Stomach (tissue), 9 donors: Measurements from ENCODE around the gene TXN2. TPM values are rescaled to one million over a fixed set of nuclear protein-coding genes. Genes with fewer than 3 reads are reported as not detected.
"Not testable (repeated sequence)": the region's sequence is repeated elsewhere in the genome, so short reads cannot be mapped to it uniquely, and the experiment has no call there.

Experiments
- DNase-seq, 2 donors: peaks; one replicate each; pipeline versions ENCODE4 v3.0.0 to v3.0.0-alpha.2; 2013 to 2019
- H3K27ac ChIP-seq, 5 donors: fragments of 200-600 bp in 4 of 5; sonication (generic) in 4 of 5; one replicate each; pipeline ENCODE4 v1.5.1; 2013 to 2019; ENCODE audit warnings: mild to moderate bottlenecking in 1 of 5, moderate library complexity in 1 of 5
- H3K27me3 ChIP-seq, 3 donors: fragments of 200-600 bp; sonication (generic); one replicate each; pipeline ENCODE4 v1.5.1; 2017 to 2019; ENCODE audit warnings: mixed run types in 1 of 3
- H3K36me3 ChIP-seq, 4 donors: fragments of 200-600 bp; sonication (generic); 1 replicate in 3 of 4; 2 replicates in 1 of 4; pipeline ENCODE4 v1.5.1; 2016 to 2019
- H3K4me1 ChIP-seq, 4 donors: fragments of 200-600 bp; sonication (generic); one replicate each; pipeline ENCODE4 v1.5.1; 2016 to 2019
- H3K4me3 ChIP-seq, 4 donors: fragments of 200-600 bp; sonication (generic) in 3 of 4; one replicate each; pipeline ENCODE4 v1.5.1; 2016 to 2019; ENCODE audit warnings: mild to moderate bottlenecking in 1 of 4
- H3K9me3 ChIP-seq, 4 donors: fragments of 200-600 bp; sonication (generic); one replicate each; pipeline ENCODE4 v1.5.1; 2016 to 2019
- CTCF ChIP-seq, 7 experiments: fragments of 450-650 bp in 4 of 7; fragments of 200-600 bp in 3 of 7; sonication (generic) in 3 of 7; IDR thresholded peaks; one replicate each; pipeline ENCODE4 v1.5.1; 2016 to 2019; ENCODE audit warnings: antibody characterized with exemption in 7 of 7, control low read depth in 2 of 7, mild to moderate bottlenecking in 1 of 7
- EP300 ChIP-seq: sonication (generic); formaldehyde crosslinking; IDR thresholded peaks from one replicate; pipeline ENCODE4 v1.6.1; 2017; ENCODE audit warnings: antibody characterized with exemption
- POLR2A ChIP-seq, 4 donors: fragments of 450-650 bp; IDR thresholded peaks; one replicate each; pipeline ENCODE4 v1.6.1; 2016; ENCODE audit warnings: antibody characterized with exemption in 4 of 4, control low read depth in 2 of 4, mild to moderate bottlenecking in 1 of 4, moderate library complexity in 1 of 4
- POLR2AphosphoS5 ChIP-seq, 3 donors: sonication (generic); formaldehyde crosslinking; IDR thresholded peaks; one replicate each; pipeline ENCODE4 v1.6.1; 2016; ENCODE audit warnings: antibody characterized with exemption in 3 of 3
- WGBS, 5 donors: extraction: QIAGEN DNeasy Blood & Tissue Kit in 3 of 5; methylation state at CpG; one replicate each; pipeline versions ENCODE4 v1.1.5 to v1.1.7; 2013 to 2018; 5-methylcytosine and 5-hydroxymethylcytosine counted together
- intact Hi-C: fragments of 100-400 bp; cut with DNase I; formaldehyde crosslinking; loops from one replicate; pipeline ENCODE4 v1.15.1; 2023; ENCODE audit warnings: low total_unique reads
- polyA plus RNA-seq, 3 donors: library from polyadenylated mRNA; stranded (reverse); fragments of 200-250 nt; gene quantifications; one replicate each; pipeline ENCODE4 v1.2.3, GENCODE V29; 2013
- total RNA-seq, 5 donors: library from RNA; depleted of rRNA; stranded (reverse); fragments of >200 nt; gene quantifications; one replicate each; pipeline versions ENCODE4 v1.1.0 to v1.2.3, GENCODE V29; 2014 to 2016
- donor health status: healthy with polysubstance abuse.
- donor health status: Bipolar disorder and iron deficiency.
- donor health status: healthy.

TXN2 gene
- total and polyA plus RNA-seq, 8 donors: 7.0 to 279 (median 89.3) TPM

- intact Hi-C loops: no loop called here
- H3K9me3 ChIP-seq: no peaks in the 10 kb centered on the region
- no peak overlapping the region for H3K4me3 ChIP-seq
- H3K27ac ChIP-seq: no peak overlapping the region
- WGBS, 5 donors: 84 to 93% (median 87%) methylated on average over 6 of the region's 6 CpGs
- H3K36me3 ChIP-seq: peaks cover 79 to 100% (median 99%) of the 10 kb centered on the region in 4 donors
- DNase-seq: no peak
- TF ChIP-seq POLR2A (IDR thresholded peaks at IDR 0.05) (no peak), EP300 (no peak), CTCF (IDR thresholded peaks at IDR 0.05) (no peak), POLR2AphosphoS5 (IDR thresholded peaks at IDR 0.05) (no peak)
- peaks cover 5 to 16% (median 9%) of the 10 kb centered on the region in 4 donors for H3K4me1 ChIP-seq
- H3K27me3 ChIP-seq: no peaks in the 10 kb centered on the region
Measured at GRCh38 chr22:36522662-36523061, 41.2 kb upstream of the TXN2 start.

DNA sequence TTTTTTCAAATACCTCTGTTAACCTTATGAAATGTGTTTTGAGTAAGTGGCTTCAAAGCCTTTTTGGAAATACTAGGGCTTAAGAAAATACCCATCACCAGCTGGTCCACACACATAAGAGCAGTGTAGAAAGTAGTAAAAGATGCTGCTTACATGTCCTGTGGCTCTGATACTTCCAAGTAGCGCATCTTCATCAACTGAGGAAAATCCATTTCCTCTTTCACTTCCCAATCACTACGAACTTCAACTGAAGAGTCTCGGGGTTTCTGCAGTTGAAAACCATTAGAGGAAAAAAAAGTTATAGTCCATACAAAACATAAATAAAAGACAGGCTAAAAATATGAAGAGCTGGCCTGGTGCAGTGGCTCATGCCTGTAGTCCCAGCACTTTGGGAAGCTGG, 39.0 kb upstream of the TXN2 start:
- intact Hi-C loops: no loop called here
- H3K9me3 ChIP-seq: no peaks in the 10 kb centered on the region
- no peaks in the 10 kb centered on the region for H3K27me3 ChIP-seq
- TF ChIP-seq POLR2A (IDR thresholded peaks at IDR 0.05) (no peak), POLR2AphosphoS5 (IDR thresholded peaks at IDR 0.05) (no peak), CTCF (IDR thresholded peaks at IDR 0.05) (no peak), EP300 (no peak)
- no peak for DNase-seq
- 82 to 90% (median 84%) methylated on average over 3 of the region's 3 CpGs for WGBS, 5 donors
- peak overlapping the region in 1 of 5 donors; percentile 3 for H3K27ac ChIP-seq
- no peaks in the 10 kb centered on the region for H3K4me1 ChIP-seq
- H3K4me3 ChIP-seq: no peak overlapping the region
- peaks cover 89 to 100% (median 100%) of the 10 kb centered on the region in 4 donors for H3K36me3 ChIP-seq

DNA sequence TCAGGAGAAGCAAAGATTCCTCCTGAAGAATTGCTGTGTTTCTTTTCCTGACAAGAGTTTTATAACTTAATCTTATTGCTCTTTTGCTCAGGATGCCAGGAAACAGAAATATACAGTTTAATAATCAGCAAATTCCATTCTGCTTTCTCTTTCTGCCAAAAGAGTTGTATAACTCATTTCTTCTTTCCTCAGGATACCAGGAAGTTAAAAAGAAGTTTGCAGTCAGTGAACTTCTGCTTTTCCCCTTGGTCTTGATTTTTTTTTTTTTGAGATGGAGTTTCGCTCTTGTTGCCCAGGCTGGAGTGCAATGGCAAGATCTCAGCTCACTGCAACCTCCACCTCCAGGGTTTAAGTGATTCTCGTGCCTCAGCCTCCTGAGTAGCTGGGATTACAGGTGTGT, 38.5 kb upstream of the TXN2 start:
- H3K27me3 ChIP-seq, intact Hi-C loops, DNase-seq, H3K4me3 ChIP-seq, H3K4me1 ChIP-seq, H3K9me3 ChIP-seq: not testable (repeated sequence)
- 81 to 95% (median 87%) methylated on average over 2 of the region's 2 CpGs for WGBS, 5 donors
- Histone ChIP-seq H3K36me3 (peaks cover 89 to 100% (median 100%) of the 10 kb centered on the region in 4 donors), H3K27ac (peak overlapping the region in 1 of 5 donors; percentile 3)

GRCh38 chr22:36514766-36515165, 33.3 kb upstream of the TXN2 start:
- intact Hi-C loops: no loop called here
- WGBS, 5 donors: 89 to 100% (median 100%) methylated on average over 1 of the region's 1 CpG
- TF ChIP-seq POLR2AphosphoS5 (IDR thresholded peaks at IDR 0.05) (no peak), EP300 (no peak), POLR2A (IDR thresholded peaks at IDR 0.05) (no peak), CTCF (IDR thresholded peaks at IDR 0.05) (no peak)
- no peaks in the 10 kb centered on the region for H3K9me3 ChIP-seq
- peaks cover 91 to 100% (median 98%) of the 10 kb centered on the region in 4 donors for H3K36me3 ChIP-seq
- no peak overlapping the region for H3K27ac ChIP-seq
- no peak for DNase-seq
- H3K4me1 ChIP-seq: peaks cover 0 to 11% (median 4%) of the 10 kb centered on the region in 4 donors
- H3K27me3 ChIP-seq: no peaks in the 10 kb centered on the region
- H3K4me3 ChIP-seq: no peak overlapping the region

GRCh38 chr22:36512991-36513390, 31.6 kb upstream of the TXN2 start:
- H3K9me3 ChIP-seq: no peaks in the 10 kb centered on the region
- H3K27ac ChIP-seq: no peak overlapping the region
- TF ChIP-seq CTCF (IDR thresholded peaks at IDR 0.05) (no peak), EP300 (no peak), POLR2A (IDR thresholded peaks at IDR 0.05) (no peak), POLR2AphosphoS5 (IDR thresholded peaks at IDR 0.05) (no peak)
- intact Hi-C loops: no loop called here
- H3K36me3 ChIP-seq: peaks cover 75 to 83% (median 81%) of the 10 kb centered on the region in 4 donors
- no peak overlapping the region for H3K4me3 ChIP-seq
- WGBS, 5 donors: 73 to 80% (median 79%) methylated on average over 4 of the region's 4 CpGs
- no peak for DNase-seq
- H3K27me3 ChIP-seq: no peaks in the 10 kb centered on the region
- H3K4me1 ChIP-seq: peaks cover 0 to 15% (median 4%) of the 10 kb centered on the region in 4 donors
